T-helper 2 cell treated with Interferon-gamma antibody and Interleukin-4, amounts not matched to agents 5 μg/mL and 100 μg/mL, for 36 hours (primary cell): ENCODE data around the gene ZNF534.

ENCODE experiments used
- DNase-seq: peaks from one replicate; pipeline ENCODE4 v3.0.0; 2021; ENCODE audit warnings: low spot score
- H3K27ac Mint-ChIP-seq: one replicate; pipeline ENCODE4 v1.8.0; 2021; ENCODE audit warnings: mild to moderate bottlenecking, mixed read lengths
- H3K27me3 Mint-ChIP-seq: one replicate; pipeline ENCODE4 v1.8.0; 2021; ENCODE audit warnings: low read depth, mixed read lengths
- H3K36me3 Mint-ChIP-seq: one replicate; pipeline ENCODE4 v1.8.0; 2021; ENCODE audit warnings: low read depth, mixed read lengths
- H3K4me1 Mint-ChIP-seq: one replicate; pipeline ENCODE4 v1.8.0; 2021; ENCODE audit warnings: low read depth, mixed read lengths
- H3K4me3 Mint-ChIP-seq: one replicate; pipeline ENCODE4 v1.8.0; 2022; ENCODE audit warnings: mild to moderate bottlenecking, moderate library complexity, mixed read lengths
- H3K9me3 Mint-ChIP-seq: one replicate; pipeline ENCODE4 v1.8.0; 2021; ENCODE audit warnings: mixed read lengths

The ZNF534 gene

GRCh38 chr19:52428937-52429336 lies at the start of gene ZNF534:
TSS of gene ZNF534 (plus strand) at chr19:52429148. CDS start at chr19:52431475, 2,327 bp downstream.
- no peak for DNase-seq
- H3K4me1 Mint-ChIP-seq: no peaks in the 10 kb centered on the region
- no peak within 1 kb of the TSS for H3K4me3 Mint-ChIP-seq
- H3K9me3 Mint-ChIP-seq: peaks cover 60% of the 10 kb centered on the region
- no peak within 1 kb of the TSS for H3K27ac Mint-ChIP-seq
- no peaks in the 10 kb centered on the region for H3K27me3 Mint-ChIP-seq
- H3K36me3 Mint-ChIP-seq: no peaks in the 10 kb centered on the region

GRCh38 chr19:52391135-52391534 lies 37.8 kb upstream of the ZNF534 start:
- Mint-ChIP-seq H3K27me3 (no peaks in the 10 kb centered on the region), H3K9me3 (peaks cover 61% of the 10 kb centered on the region), H3K4me1 (no peaks in the 10 kb centered on the region), H3K27ac (no peak overlapping the region), H3K4me3 (no peak overlapping the region), H3K36me3 (peaks cover 7% of the 10 kb centered on the region)
- DNase-seq: no peak

- H3K4me3 Mint-ChIP-seq: peak within 1 kb of the TSS; percentile 94
- H3K27ac Mint-ChIP-seq: peak within 1 kb of the TSS; percentile 88
- peaks cover 55% of the 10 kb centered on the region for H3K36me3 Mint-ChIP-seq
- DNase-seq: peak; percentile 86
- peaks cover 80% of the 10 kb centered on the region for H3K9me3 Mint-ChIP-seq
- H3K27me3 Mint-ChIP-seq: no peaks in the 10 kb centered on the region
- H3K4me1 Mint-ChIP-seq: peaks cover 11% of the 10 kb centered on the region
Observed at GRCh38 chr19:52397310-52398080, 31.5 kb upstream of the ZNF534 start, which contains the start of gene ZNF528. TSS of gene ZNF528 (plus strand) at chr19:52397849. CDS start at chr19:52402014, 4,165 bp downstream.

GRCh38 chr19:52398081-52398441 lies 30.9 kb upstream of the ZNF534 start:
- Mint-ChIP-seq H3K4me3 (peak overlapping the region; percentile 94), H3K4me1 (peaks cover 11% of the 10 kb centered on the region), H3K9me3 (peaks cover 78% of the 10 kb centered on the region), H3K27me3 (no peaks in the 10 kb centered on the region), H3K27ac (peak overlapping the region; percentile 88), H3K36me3 (peaks cover 56% of the 10 kb centered on the region)
- DNase-seq: no peak

- no peaks in the 10 kb centered on the region for H3K27me3 Mint-ChIP-seq
- DNase-seq: no peak
- peaks cover 24% of the 10 kb centered on the region for H3K36me3 Mint-ChIP-seq
- no peaks in the 10 kb centered on the region for H3K4me1 Mint-ChIP-seq
- peaks cover 74% of the 10 kb centered on the region for H3K9me3 Mint-ChIP-seq
- H3K4me3 Mint-ChIP-seq: no peak overlapping the region
- H3K27ac Mint-ChIP-seq: no peak overlapping the region
Observed at GRCh38 chr19:52410276-52410675, 18.7 kb upstream of the ZNF534 start.

- Mint-ChIP-seq H3K9me3 (peaks cover 73% of the 10 kb centered on the region), H3K36me3 (peaks cover 2% of the 10 kb centered on the region), H3K27me3 (no peaks in the 10 kb centered on the region), H3K4me3 (no peak overlapping the region), H3K4me1 (no peaks in the 10 kb centered on the region), H3K27ac (no peak overlapping the region)
- DNase-seq: no peak
Observed at GRCh38 chr19:52415711-52416110, 13.2 kb upstream of the ZNF534 start.

- Mint-ChIP-seq H3K4me3 (no peak overlapping the region), H3K4me1 (no peaks in the 10 kb centered on the region), H3K27ac (no peak overlapping the region), H3K27me3 (no peaks in the 10 kb centered on the region), H3K9me3 (peaks cover 66% of the 10 kb centered on the region), H3K36me3 (peaks cover 2% of the 10 kb centered on the region)
- DNase-seq: no peak
Observed at GRCh38 chr19:52442179-52442578, 13.2 kb downstream of the ZNF534 start.

GRCh38 chr19:52444506-52444905 lies 15.6 kb downstream of the ZNF534 start:
- DNase-seq: no peak
- Mint-ChIP-seq H3K27me3 (no peaks in the 10 kb centered on the region), H3K27ac (no peak overlapping the region), H3K9me3 (peaks cover 71% of the 10 kb centered on the region), H3K4me1 (no peaks in the 10 kb centered on the region), H3K36me3 (peaks cover 2% of the 10 kb centered on the region), H3K4me3 (no peak overlapping the region)

GRCh38 chr19:52451241-52451640 lies 22.3 kb downstream of the ZNF534 start:
- H3K27me3 Mint-ChIP-seq: no peaks in the 10 kb centered on the region
- peaks cover 67% of the 10 kb centered on the region for H3K9me3 Mint-ChIP-seq
- no peaks in the 10 kb centered on the region for H3K4me1 Mint-ChIP-seq
- DNase-seq: no peak
- peaks cover 11% of the 10 kb centered on the region for H3K36me3 Mint-ChIP-seq
- H3K4me3 Mint-ChIP-seq: no peak overlapping the region
- H3K27ac Mint-ChIP-seq: no peak overlapping the region

GRCh38 chr19:52453324-52454094 lies 24.6 kb downstream of the ZNF534 start, which contains the start of gene ZNF578:
TSS of gene ZNF578 (plus strand) at chr19:52453553. CDS start at chr19:52501846, 48,293 bp downstream.
- peak within 1 kb of the TSS; percentile 26 for H3K27ac Mint-ChIP-seq
- peak; percentile 24 for DNase-seq
- peak within 1 kb of the TSS; percentile 67 for H3K4me3 Mint-ChIP-seq
- peaks cover 67% of the 10 kb centered on the region for H3K9me3 Mint-ChIP-seq
- no peaks in the 10 kb centered on the region for H3K27me3 Mint-ChIP-seq
- H3K36me3 Mint-ChIP-seq: peaks cover 11% of the 10 kb centered on the region
- no peaks in the 10 kb centered on the region for H3K4me1 Mint-ChIP-seq

- Mint-ChIP-seq H3K27me3 (no peaks in the 10 kb centered on the region), H3K9me3 (peaks cover 73% of the 10 kb centered on the region), H3K4me1 (no peaks in the 10 kb centered on the region), H3K27ac (no peak overlapping the region), H3K4me3 (no peak overlapping the region), H3K36me3 (no peaks in the 10 kb centered on the region)
- no peak for DNase-seq
Observed at GRCh38 chr19:52464798-52465470, 36.0 kb downstream of the ZNF534 start.

- Mint-ChIP-seq H3K4me3 (no peak overlapping the region), H3K9me3 (peaks cover 85% of the 10 kb centered on the region), H3K27me3 (no peaks in the 10 kb centered on the region), H3K36me3 (peaks cover 10% of the 10 kb centered on the region), H3K27ac (no peak overlapping the region), H3K4me1 (no peaks in the 10 kb centered on the region)
- no peak for DNase-seq
Observed at GRCh38 chr19:52473655-52474350, 44.9 kb downstream of the ZNF534 start.

- H3K27me3 Mint-ChIP-seq: no peaks in the 10 kb centered on the region
- no peaks in the 10 kb centered on the region for H3K4me1 Mint-ChIP-seq
- H3K27ac Mint-ChIP-seq: no peak overlapping the region
- peaks cover 10% of the 10 kb centered on the region for H3K36me3 Mint-ChIP-seq
- DNase-seq: no peak
- H3K9me3 Mint-ChIP-seq: peaks cover 82% of the 10 kb centered on the region
- no peak overlapping the region for H3K4me3 Mint-ChIP-seq
Observed at GRCh38 chr19:52474351-52475127, 45.6 kb downstream of the ZNF534 start.
